HG03280 (cell line): ENCODE measurements around the gene EPN2.

Experiments
- ATAC-seq: cut with Tn5 transposase; IDR thresholded peaks from one replicate; pipeline ENCODE4 v1.9.1; 2021; ENCODE audit warnings: mild to moderate bottlenecking, moderate library complexity; ENCODE audit not compliant: unreplicated experiment

EPN2 gene

DNA sequence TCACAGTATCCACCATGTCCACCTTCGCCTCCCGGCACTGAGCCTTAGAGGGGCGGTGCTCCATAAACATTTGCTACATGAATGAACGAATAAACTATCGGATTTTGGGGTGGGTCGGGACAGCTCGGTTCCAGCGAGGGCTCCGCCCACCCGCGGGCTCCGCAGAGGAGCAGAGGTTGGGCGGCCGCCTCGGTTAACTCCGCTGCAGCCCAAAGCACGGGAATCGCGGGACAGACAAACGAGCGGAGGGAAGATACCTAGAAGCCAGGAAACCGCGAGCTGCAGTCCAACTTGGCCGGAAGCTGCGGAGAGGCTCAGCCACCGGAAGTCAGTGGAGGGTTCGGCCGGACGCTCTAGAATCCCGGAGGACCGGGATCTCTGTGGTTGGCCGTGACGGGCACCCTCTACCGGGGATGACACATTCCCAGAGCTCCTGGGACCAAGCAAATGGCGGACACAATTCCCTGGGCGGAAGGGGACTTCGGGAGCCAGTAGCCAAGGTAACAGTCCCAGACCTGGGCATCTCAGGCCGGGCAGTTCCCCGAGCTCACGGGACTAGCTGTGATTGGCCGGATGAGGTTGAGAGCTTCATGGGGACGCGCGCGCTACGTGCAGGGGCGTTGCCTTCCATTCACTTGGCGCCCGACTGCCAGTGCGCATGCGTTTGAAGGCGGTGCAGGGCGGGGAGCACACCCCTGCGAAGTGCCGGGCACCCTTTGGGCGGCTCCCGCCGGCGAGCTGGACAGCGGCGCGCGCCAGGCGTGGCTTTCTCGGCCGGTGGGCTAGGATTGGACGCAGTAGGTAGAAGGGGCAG is 140.6 kb downstream of the EPN2 start:
- ATAC-seq, result peak; percentile 94

DNA sequence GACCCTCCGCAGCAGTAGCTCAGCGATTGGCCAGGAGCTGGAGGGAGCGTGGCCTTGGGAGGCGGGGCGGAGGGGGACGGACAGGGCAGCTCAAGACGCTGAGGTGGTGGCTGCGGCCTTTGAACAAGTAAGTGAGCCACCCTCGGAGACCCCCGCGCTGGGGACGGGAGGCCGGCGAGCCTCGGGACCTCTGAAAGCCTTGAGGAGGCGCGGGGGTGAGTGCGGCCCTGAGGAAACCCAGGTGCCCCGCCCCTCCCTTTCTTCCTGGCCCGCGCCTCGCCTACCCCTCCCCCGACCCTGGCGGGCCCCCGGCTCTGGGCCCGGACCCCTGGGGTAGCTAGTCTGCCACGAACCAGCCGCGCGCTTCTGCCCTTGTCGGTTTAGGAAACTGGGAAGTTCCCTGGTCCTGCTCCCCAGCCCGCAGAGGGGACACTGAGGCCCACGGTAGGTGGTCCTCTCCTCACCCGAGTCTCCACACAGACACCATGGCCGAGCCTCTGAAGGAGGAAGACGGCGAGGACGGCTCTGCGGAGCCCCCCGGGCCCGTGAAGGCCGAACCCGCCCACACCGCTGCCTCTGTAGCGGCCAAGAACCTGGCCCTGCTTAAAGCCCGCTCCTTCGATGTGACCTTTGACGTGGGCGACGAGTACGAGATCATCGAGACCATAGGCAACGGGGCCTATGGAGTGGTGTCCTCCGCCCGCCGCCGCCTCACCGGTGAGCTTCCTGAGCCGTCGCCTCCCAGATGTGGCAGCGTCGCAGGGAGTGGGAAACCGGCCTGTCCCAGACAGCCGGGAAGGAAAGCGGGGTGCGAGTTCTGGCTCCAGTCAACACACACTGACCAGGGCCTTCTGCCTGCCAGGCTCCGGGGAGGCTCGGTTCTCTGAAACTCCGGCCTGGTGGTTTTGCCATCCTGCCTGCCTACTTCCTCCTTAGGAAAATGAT is 141.5 kb downstream of the EPN2 start, which contains the start of gene MAPK7:
Gene MAPK7 (plus strand): TSS at position 83 of the 945 bp plus-strand sequence. CDS start 403 bp downstream, at position 486.
- ATAC-seq, result no peak

- ATAC-seq, result no peak
Observed at GRCh38 chr17:19379361-19380065, 142.3 kb downstream of the EPN2 start.

GRCh38 chr17:19380481-19381301 is 143.5 kb downstream of the EPN2 start:
- ATAC-seq, result no peak

DNA sequence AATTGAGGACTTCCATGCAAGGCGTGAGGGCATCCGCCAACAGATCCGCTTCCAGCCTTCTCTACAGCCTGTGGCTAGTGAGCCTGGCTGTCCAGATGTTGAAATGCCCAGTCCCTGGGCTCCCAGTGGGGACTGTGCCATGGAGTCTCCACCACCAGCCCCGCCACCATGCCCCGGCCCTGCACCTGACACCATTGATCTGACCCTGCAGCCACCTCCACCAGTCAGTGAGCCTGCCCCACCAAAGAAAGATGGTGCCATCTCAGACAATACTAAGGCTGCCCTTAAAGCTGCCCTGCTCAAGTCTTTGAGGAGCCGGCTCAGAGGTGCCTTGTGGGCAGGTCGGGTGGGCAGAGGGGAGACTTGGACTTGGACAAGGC is 144.2 kb downstream of the EPN2 start:
- ATAC-seq, result no peak

DNA sequence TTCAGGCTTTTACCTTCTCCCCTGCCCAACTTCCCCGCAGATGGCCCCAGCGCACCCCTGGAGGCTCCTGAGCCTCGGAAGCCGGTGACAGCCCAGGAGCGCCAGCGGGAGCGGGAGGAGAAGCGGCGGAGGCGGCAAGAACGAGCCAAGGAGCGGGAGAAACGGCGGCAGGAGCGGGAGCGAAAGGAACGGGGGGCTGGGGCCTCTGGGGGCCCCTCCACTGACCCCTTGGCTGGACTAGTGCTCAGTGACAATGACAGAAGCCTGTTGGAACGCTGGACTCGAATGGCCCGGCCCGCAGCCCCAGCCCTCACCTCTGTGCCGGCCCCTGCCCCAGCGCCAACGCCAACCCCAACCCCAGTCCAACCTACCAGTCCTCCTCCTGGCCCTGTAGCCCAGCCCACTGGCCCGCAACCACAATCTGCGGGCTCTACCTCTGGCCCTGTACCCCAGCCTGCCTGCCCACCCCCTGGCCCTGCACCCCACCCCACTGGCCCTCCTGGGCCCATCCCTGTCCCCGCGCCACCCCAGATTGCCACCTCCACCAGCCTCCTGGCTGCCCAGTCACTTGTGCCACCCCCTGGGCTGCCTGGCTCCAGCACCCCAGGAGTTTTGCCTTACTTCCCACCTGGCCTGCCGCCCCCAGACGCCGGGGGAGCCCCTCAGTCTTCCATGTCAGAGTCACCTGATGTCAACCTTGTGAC is 144.7 kb downstream of the EPN2 start:
- ATAC-seq, result no peak

GRCh38 chr17:19382531-19383444 is 145.6 kb downstream of the EPN2 start:
- ATAC-seq, result no peak

- ATAC-seq, result no peak
Observed at GRCh38 chr17:19383681-19384470, 146.7 kb downstream of the EPN2 start.

DNA sequence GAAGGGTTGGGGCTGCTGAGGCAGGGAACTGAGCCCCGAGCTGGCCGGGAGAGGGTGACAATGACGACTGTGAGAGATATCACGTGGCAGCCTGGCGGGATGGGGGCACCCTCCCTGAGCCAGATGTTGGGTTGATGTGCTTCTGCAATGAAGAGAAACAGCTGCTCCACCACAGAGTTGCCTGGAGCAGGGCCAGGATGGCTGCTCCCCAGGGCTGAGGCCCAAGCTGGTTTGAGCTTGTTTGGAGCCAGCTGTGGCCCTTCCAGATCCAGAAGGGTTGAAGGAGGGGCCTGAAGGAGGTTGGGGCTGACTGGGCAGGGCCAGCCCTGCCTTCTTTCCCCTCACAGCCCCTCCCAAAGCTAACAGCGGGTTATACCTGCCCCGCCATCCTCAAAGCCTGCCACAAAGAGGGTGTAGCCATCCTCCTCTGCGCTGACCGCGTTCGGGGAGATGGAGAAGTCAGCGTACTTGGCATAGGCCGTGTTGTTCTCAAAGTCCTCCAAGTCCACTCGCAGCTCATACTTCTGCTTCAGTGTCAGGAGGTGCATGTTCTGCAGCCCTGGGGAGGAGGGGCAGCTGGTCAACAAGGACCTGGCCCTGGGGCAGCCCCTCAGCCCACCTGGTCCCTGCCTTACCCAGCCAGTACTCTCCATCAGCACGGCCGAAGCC is 147.7 kb downstream of the EPN2 start:
- ATAC-seq, result no peak

DNA sequence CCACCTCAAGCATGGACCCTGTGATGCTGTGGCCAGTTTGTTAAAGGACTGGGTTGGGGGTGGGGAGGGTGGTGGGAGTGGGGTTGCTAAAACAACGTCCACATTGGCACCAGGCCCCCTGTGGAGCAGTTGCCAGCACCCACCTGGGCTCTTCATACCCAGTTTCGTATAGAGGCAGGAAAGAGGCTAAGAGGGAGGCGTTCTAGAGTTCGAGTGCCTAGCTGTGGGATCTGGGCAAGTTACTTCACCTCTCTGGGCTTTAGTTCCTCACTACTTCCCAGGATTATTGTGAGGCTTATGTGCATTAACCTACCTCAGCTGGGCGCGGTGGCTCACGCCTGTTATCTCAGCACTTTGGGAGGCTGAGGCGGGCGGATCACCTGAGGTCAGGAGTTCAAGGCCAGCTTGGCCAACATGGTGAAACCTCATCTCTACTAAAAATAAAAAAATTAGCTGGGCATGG is 148.4 kb downstream of the EPN2 start:
- ATAC-seq, result no peak
